GM12878 (cell line): ENCODE results near the gene LAMB1. TPM values are rescaled to one million over a fixed set of nuclear protein-coding genes. Genes with fewer than 3 reads are reported as not detected.

Experiments used
- ATAC-seq: fragments of 200-7000 bp; cut with Tn5 transposase; 3 replicates; pipeline ENCODE4 v1.9.1; 2020; ENCODE audit warnings: mild to moderate bottlenecking, moderate library complexity
- BruUV-seq: library from RNA; stranded (reverse); fragments of 400-500 nt; replicated peaks from 2 replicates; lab custom pipeline; 2021; lab: Mats Ljungman, UMichigan
- CTCF ChIA-PET: fragments of 300-600 bp; sonication (Branson Sonifier 250); formaldehyde crosslinking; extraction: SDS; loops from one replicate; lab custom pipeline; 2021; ENCODE audit warnings: inconsistent platforms; lab: Yijun Ruan, JAX
- POLR2A ChIA-PET: fragments of 350-600 bp; formaldehyde crosslinking; extraction: SDS; loops from one replicate; lab custom pipeline; 2021; ENCODE audit warnings: inconsistent platforms; lab: Charles Lee
- RAD21 ChIA-PET: fragments of 300-600 bp; sonication (Branson Sonifier 250); formaldehyde crosslinking; loops from one replicate; lab custom pipeline; 2023; ENCODE audit warnings: antibody characterized with exemption; ENCODE audit not compliant: unreplicated experiment; lab: Charles Lee
- SMC1A ChIA-PET: fragments of 300-600 bp; sonication (Branson Sonifier 250); formaldehyde crosslinking; loops from one replicate; lab custom pipeline; 2023; ENCODE audit not compliant: unreplicated experiment, uncharacterized antibody; lab: Charles Lee
- DNase-seq: peaks from one replicate; pipeline ENCODE4 v3.0.0-alpha.2; 2011; ENCODE audit warnings: low read depth, low spot score
- FAIRE-seq: peaks from 3 replicates; lab custom pipeline; 2011; peaks lifted over from hg19 to GRCh38; lab: Jason Lieb, UNC
- H2AFZ ChIP-seq: 2 replicates; pipeline ENCODE4 v1.6.0; 2011; ENCODE audit warnings: low read depth, low read length, control low read depth; ENCODE audit not compliant: control insufficient read depth
- H3K27ac ChIP-seq: 2 replicates; pipeline ENCODE4 v1.5.1; 2011; ENCODE audit warnings: control low read depth; ENCODE audit not compliant: control insufficient read depth, insufficient read depth
- H3K27me3 ChIP-seq, 2 experiments: replicated peaks in 1 of 2; 2 replicates each; pipeline versions ENCODE4 v1.6.0 to v1.6.1; 2011; ENCODE audit warnings: low read length in 1 of 2; ENCODE audit not compliant: control insufficient read depth in 2 of 2, insufficient read depth in 2 of 2
- H3K36me3 ChIP-seq, 2 experiments: 2 replicates each; pipeline ENCODE4 v1.5.1; 2011; ENCODE audit warnings: low read length in 1 of 2; ENCODE audit not compliant: control insufficient read depth in 2 of 2, insufficient read depth in 2 of 2
- H3K4me1 ChIP-seq: 2 replicates; pipeline ENCODE4 v1.6.1; 2011; ENCODE audit warnings: mild to moderate bottlenecking, low read length, moderate library complexity, mixed read lengths; ENCODE audit not compliant: control insufficient read depth, insufficient read depth
- H3K4me2 ChIP-seq: 2 replicates; pipeline ENCODE4 v1.6.0; 2011; ENCODE audit warnings: control low read depth; ENCODE audit not compliant: control insufficient read depth, insufficient read depth
- H3K4me3 ChIP-seq: fragments of 200-600 bp; sonication (generic); 2 replicates; pipeline ENCODE4 v1.5.1; 2016
- H3K79me2 ChIP-seq: 2 replicates; pipeline ENCODE4 v1.6.0; 2011; ENCODE audit warnings: low read length; ENCODE audit not compliant: control insufficient read depth, insufficient read depth
- H3K9ac ChIP-seq: 2 replicates; pipeline ENCODE4 v1.8.0; 2011; ENCODE audit warnings: low read length, control low read depth, mixed read lengths; ENCODE audit not compliant: control insufficient read depth, insufficient read depth
- H3K9me3 ChIP-seq: replicated peaks from 3 replicates; pipeline ENCODE4 v1.5.1; 2011; ENCODE audit warnings: mild to moderate bottlenecking, low read length; ENCODE audit not compliant: control insufficient read depth, insufficient read depth
- H4K20me1 ChIP-seq: 2 replicates; pipeline ENCODE4 v1.6.0; 2011; ENCODE audit not compliant: control insufficient read depth, insufficient read depth
- BCL3 ChIP-seq: IDR thresholded peaks from 2 replicates; pipeline ENCODE4 v1.6.1; 2011; ENCODE audit warnings: borderline replicate concordance, low read depth, mild to moderate bottlenecking, moderate library complexity, low read length; ENCODE audit not compliant: insufficient read depth, poor library complexity, severe bottlenecking
- BHLHE40 ChIP-seq, 2 experiments: fragments of 450-650 bp in 1 of 2; IDR thresholded peaks; 2 replicates each; pipeline ENCODE4 v1.6.1; 2011 to 2017; ENCODE audit warnings: low read depth in 2 of 2, borderline replicate concordance in 1 of 2, improper control_type of control experiment in 1 of 2, low read length in 1 of 2, mild to moderate bottlenecking in 1 of 2
- CHD2 ChIP-seq: IDR thresholded peaks from 2 replicates; pipeline ENCODE4 v1.6.1; 2011; ENCODE audit warnings: low read depth, low read length, improper control_type of control experiment, borderline replicate concordance
- DPF2 ChIP-seq: fragments of 450-650 bp; IDR thresholded peaks from 2 replicates; pipeline ENCODE4 v1.6.1; 2017; ENCODE audit warnings: mild to moderate bottlenecking
- FOXM1 ChIP-seq: IDR thresholded peaks from 2 replicates; pipeline ENCODE4 v1.6.1; 2012; ENCODE audit warnings: low read depth, mild to moderate bottlenecking, inconsistent platforms, low read length, moderate library complexity
- KDM1A ChIP-seq: fragments of 200-600 bp; sonication (generic); IDR thresholded peaks from 2 replicates; pipeline ENCODE4 v1.6.1; 2016; ENCODE audit warnings: borderline replicate concordance
- PAX5 ChIP-seq: IDR thresholded peaks from 2 replicates; pipeline ENCODE4 v1.6.1; 2011; ENCODE audit warnings: low read depth, low read length, borderline replicate concordance
- PAX8 ChIP-seq: fragments of 450-650 bp; IDR thresholded peaks from 2 replicates; pipeline ENCODE4 v1.6.1; 2017; ENCODE audit warnings: mild to moderate bottlenecking, moderate library complexity
- POLR2AphosphoS5 ChIP-seq: IDR thresholded peaks from 2 replicates; pipeline ENCODE4 v1.6.1; 2011; ENCODE audit warnings: mild to moderate bottlenecking, low read length, inconsistent platforms
- SRF ChIP-seq, 2 experiments: IDR thresholded peaks; 2 replicates each; pipeline ENCODE4 v1.6.1; 2011; ENCODE audit warnings: low read depth in 2 of 2, low read length in 2 of 2, mild to moderate bottlenecking in 1 of 2, moderate library complexity in 1 of 2
- WRNIP1 ChIP-seq: IDR thresholded peaks from 2 replicates; pipeline ENCODE4 v1.6.1; 2011; ENCODE audit warnings: low read depth, low read length, improper control_type of control experiment, borderline replicate concordance
- ZNF24 ChIP-seq: fragments of 450-650 bp; IDR thresholded peaks from 2 replicates; pipeline ENCODE4 v1.6.1; 2017; ENCODE audit warnings: antibody characterized with exemption, mild to moderate bottlenecking
- WGBS: methylation state at CpG from one replicate; pipeline ENCODE4 v1.1.6; 2016; ENCODE audit warnings: low lambda C conversion rate; ENCODE audit not compliant: insufficient replicate concordance, insufficient coverage; ENCODE audit errors: missing lambda C conversion rate; 5-methylcytosine and 5-hydroxymethylcytosine counted together
- in situ Hi-C: fragments of 300-500 bp; cut with MboI; formaldehyde crosslinking; loops from 9 replicates; pipeline ENCODE4 v1.14.3; 2018; ENCODE audit warnings: mixed read lengths
- intact Hi-C: fragments of 100-400 bp; cut with micrococcal nuclease; formaldehyde crosslinking; loops from one replicate; pipeline ENCODE4 v1.14.2; 2022; ENCODE audit not compliant: unreplicated experiment
- polyA plus RNA-seq, 11 experiments: library from polyadenylated mRNA; depleted of rRNA in 4 of 11; unstranded in 6 of 11; stranded (reverse) in 5 of 11; fragments of >200 nt; fragmentation: Nextera tagmentation in 4 of 11; fragmentation: Illumina TruSeq in 1 of 11; extraction: Ambion mirVana in 4 of 11; extraction: Trizol in 1 of 11; gene quantifications; 1 replicate in 1 of 11; 2 replicates in 10 of 11; pipeline versions ENCODE4 v1.2.1 to v1.2.3, GENCODE V29; 2011 to 2016; ENCODE audit warnings: inconsistent platforms in 2 of 11, missing spikeins in 2 of 11, low read depth in 1 of 11
- total RNA-seq, 4 experiments: library from RNA; depleted of rRNA in 3 of 4; stranded (reverse); fragments of >200 nt in 3 of 4; fragmentation: Illumina TruSeq in 1 of 4; extraction: Trizol in 1 of 4; gene quantifications; 2 replicates each; pipeline versions ENCODE4 v1.2.1 to v1.2.3, GENCODE V29; 2013 to 2021
- TF ChIP-seq, protein P1 (sequence below): fragments of 450-650 bp; IDR thresholded peaks from 2 replicates; pipeline ENCODE4 v1.6.1; 2018; ENCODE audit warnings: borderline replicate concordance, mild to moderate bottlenecking; ENCODE audit not compliant: partially characterized antibody

Gene LAMB1
- total and polyA plus RNA-seq, 10 of the 15 experiments (the other 5 are each of a cell fraction or from before 2014, with no cell fraction given), result 0.05 to 2.2 (median 1.2) TPM; not detected in 4

GRCh38 chr7:108008240-108008639 is 5.3 kb upstream of the LAMB1 start:
- BruUV-seq, result no TSS peak
- WGBS, result 21% methylated on average over 4 of the region's 4 CpGs
- H3K79me2 ChIP-seq, result no peaks in the 10 kb centered on the region
- TF ChIP-seq DPF2 (no peak), PAX5 (no peak), BCL3 (no peak), ZNF24 (no peak), WRNIP1 (no peak), CHD2 (no peak)
- no peak overlapping the region for H3K9ac ChIP-seq
- H3K27ac ChIP-seq, result no peak overlapping the region
- H3K36me3 ChIP-seq, result no peaks in the 10 kb centered on the region
- ChIA-PET RAD21 (no interaction called here), CTCF (no interaction called here), POLR2A (no interaction called here), SMC1A (no interaction called here)
- H3K9me3 ChIP-seq, result no peaks in the 10 kb centered on the region
- no peaks in the 10 kb centered on the region for H3K4me1 ChIP-seq
- H3K4me3 ChIP-seq, result no peak overlapping the region
- H4K20me1 ChIP-seq, result no peaks in the 10 kb centered on the region; the same call in 1 of the 2 replicates
- H3K4me2 ChIP-seq, result no peak overlapping the region
- FAIRE-seq (no peak), ATAC-seq (no peak), DNase-seq (no peak)
- in situ Hi-C loops (no loop called here), intact Hi-C loops (no loop called here)
- peaks cover 6 to 11% of the 10 kb centered on the region in 2 experiments; a peak in 3 of 4 replicates for H3K27me3 ChIP-seq
- no peak overlapping the region for H2AFZ ChIP-seq

- in situ Hi-C loops (no loop called here), intact Hi-C loops (no loop called here)
- RAD21 ChIA-PET, result no interaction called here
- no peak for ATAC-seq
- no peaks in the 10 kb centered on the region for H3K79me2 ChIP-seq
- no peaks in the 10 kb centered on the region for H3K9me3 ChIP-seq
- no peak overlapping the region for H3K4me2 ChIP-seq
- POLR2A ChIA-PET, result no interaction called here
- no peak overlapping the region for H3K4me3 ChIP-seq
- no peak for DNase-seq
- H3K4me1 ChIP-seq, result no peaks in the 10 kb centered on the region
- peaks cover 6 to 10% of the 10 kb centered on the region in 2 experiments for H3K27me3 ChIP-seq
- no TSS peak for BruUV-seq
- H3K27ac ChIP-seq, result no peak overlapping the region
- no peak overlapping the region for H3K9ac ChIP-seq
- FAIRE-seq, result no peak
- H4K20me1 ChIP-seq, result no peaks in the 10 kb centered on the region; the same call in 1 of the 2 replicates
- CTCF ChIA-PET, result no interaction called here
- WGBS, result 4% methylated on average over 3 of the region's 3 CpGs
- SMC1A ChIA-PET, result no interaction called here
- H2AFZ ChIP-seq, result no peak overlapping the region
- no peaks in the 10 kb centered on the region for H3K36me3 ChIP-seq
- no peak for TF ChIP-seq KDM1A
- TF ChIP-seq, protein P1, sequence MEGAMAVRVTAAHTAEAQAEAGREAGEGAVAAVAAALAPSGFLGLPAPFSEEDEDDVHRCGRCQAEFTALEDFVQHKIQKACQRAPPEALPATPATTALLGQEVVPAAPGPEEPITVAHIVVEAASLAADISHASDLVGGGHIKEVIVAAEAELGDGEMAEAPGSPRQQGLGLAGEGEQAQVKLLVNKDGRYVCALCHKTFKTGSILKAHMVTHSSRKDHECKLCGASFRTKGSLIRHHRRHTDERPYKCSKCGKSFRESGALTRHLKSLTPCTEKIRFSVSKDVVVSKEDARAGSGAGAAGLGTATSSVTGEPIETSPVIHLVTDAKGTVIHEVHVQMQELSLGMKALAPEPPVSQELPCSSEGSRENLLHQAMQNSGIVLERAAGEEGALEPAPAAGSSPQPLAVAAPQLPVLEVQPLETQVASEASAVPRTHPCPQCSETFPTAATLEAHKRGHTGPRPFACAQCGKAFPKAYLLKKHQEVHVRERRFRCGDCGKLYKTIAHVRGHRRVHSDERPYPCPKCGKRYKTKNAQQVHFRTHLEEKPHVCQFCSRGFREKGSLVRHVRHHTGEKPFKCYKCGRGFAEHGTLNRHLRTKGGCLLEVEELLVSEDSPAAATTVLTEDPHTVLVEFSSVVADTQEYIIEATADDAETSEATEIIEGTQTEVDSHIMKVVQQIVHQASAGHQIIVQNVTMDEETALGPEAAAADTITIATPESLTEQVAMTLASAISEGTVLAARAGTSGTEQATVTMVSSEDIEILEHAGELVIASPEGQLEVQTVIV, result no peak
- TF ChIP-seq SRF (IDR thresholded peaks at IDR 0.05; ENCODE audit: low read depth in 2 of 2, low read length in 2 of 2), result no peak
- TF ChIP-seq FOXM1, result no peak
- TF ChIP-seq POLR2AphosphoS5, result no peak
- no peak for TF ChIP-seq BHLHE40 (IDR thresholded peaks at IDR 0.05; ENCODE audit: borderline replicate concordance in 1 of 2, low read depth in 2 of 2, low read length in 1 of 2)
- no peak for TF ChIP-seq PAX8
These were observed 4.8 kb upstream of the LAMB1 start for GRCh38 chr7:108007762-108008161.
